ENCODE measurements around the gene TIMM10. TPM values are rescaled to one million over a fixed set of nuclear protein-coding genes. Genes with fewer than 3 reads are reported as not detected.

The TIMM10 gene
- total RNA-seq, 1 donor: 25.7 TPM

DNA sequence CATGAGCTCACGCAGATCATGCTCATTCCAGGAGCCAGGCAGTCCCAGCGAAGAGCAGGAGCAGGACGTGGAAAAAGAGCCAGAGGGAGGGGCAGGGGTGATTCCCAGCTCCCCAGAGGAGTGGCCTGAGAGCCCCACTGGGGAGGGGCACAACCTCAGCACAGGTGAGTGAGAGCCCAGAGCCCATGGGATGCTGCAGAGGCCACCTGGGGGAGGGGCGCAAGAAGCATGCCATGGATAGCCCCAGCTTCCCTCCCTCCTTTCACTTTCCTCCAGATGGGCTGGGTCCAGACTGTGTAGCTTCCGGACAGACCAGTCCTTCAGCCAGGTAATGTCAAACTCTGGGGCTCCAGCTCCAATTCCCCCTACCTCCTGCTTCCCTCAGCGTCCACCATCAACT lies 13.0 kb upstream of the TIMM10 start:
- no peaks in the 10 kb centered on the region for H3K36me3 ChIP-seq (ENCODE audit: insufficient read depth, low read length)
- TF ChIP-seq, protein P1, sequence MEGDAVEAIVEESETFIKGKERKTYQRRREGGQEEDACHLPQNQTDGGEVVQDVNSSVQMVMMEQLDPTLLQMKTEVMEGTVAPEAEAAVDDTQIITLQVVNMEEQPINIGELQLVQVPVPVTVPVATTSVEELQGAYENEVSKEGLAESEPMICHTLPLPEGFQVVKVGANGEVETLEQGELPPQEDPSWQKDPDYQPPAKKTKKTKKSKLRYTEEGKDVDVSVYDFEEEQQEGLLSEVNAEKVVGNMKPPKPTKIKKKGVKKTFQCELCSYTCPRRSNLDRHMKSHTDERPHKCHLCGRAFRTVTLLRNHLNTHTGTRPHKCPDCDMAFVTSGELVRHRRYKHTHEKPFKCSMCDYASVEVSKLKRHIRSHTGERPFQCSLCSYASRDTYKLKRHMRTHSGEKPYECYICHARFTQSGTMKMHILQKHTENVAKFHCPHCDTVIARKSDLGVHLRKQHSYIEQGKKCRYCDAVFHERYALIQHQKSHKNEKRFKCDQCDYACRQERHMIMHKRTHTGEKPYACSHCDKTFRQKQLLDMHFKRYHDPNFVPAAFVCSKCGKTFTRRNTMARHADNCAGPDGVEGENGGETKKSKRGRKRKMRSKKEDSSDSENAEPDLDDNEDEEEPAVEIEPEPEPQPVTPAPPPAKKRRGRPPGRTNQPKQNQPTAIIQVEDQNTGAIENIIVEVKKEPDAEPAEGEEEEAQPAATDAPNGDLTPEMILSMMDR (IDR thresholded peaks at IDR 0.05; ENCODE audit: extremely low read depth, low read depth, low read length): no peak
- no peak overlapping the region for H2AFZ ChIP-seq (ENCODE audit: low read length)
- no peak overlapping the region for H3K27ac ChIP-seq (ENCODE audit: low read depth, low read length)
- H3K9me3 ChIP-seq (ENCODE audit: low read depth, low read length): no peaks in the 10 kb centered on the region
- no peak overlapping the region for H3K4me3 ChIP-seq (ENCODE audit: insufficient read depth, low read length)
- no peaks in the 10 kb centered on the region for H4K20me1 ChIP-seq (ENCODE audit: insufficient read depth, low read length)
- no peaks in the 10 kb centered on the region for H3K79me2 ChIP-seq (ENCODE audit: insufficient read depth, low read length)
- H3K4me2 ChIP-seq (ENCODE audit: insufficient read depth, low read length): no peak overlapping the region
- peaks cover 5% of the 10 kb centered on the region for H3K27me3 ChIP-seq (ENCODE audit: insufficient read depth, low read length)
- DNase-seq (ENCODE audit: insufficient read length, low spot score, missing footprints): no peak
- H3K4me1 ChIP-seq (ENCODE audit: insufficient read depth, low read length): peaks cover 4% of the 10 kb centered on the region

DNA sequence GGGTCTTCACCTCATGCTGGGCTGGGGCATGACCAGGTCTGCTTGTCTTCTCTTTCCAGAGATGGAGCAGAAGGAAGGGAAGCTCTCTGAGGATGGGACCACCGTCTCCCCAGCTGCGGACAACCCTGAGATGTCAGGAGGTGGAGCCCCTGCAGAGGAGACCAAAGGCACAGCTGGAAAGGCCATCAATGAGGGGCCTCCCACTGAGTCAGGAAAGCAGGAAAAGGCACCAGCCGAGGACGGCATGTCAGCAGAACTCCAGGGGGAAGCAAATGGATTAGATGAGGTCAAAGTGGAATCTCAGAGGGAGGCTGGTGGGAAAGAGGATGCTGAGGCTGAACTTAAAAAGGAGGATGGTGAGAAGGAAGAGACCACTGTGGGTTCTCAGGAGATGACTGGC lies 12.0 kb upstream of the TIMM10 start:
- DNase-seq (ENCODE audit: insufficient read length, low spot score, missing footprints): no peak
- no peak overlapping the region for H2AFZ ChIP-seq (ENCODE audit: low read length)

GRCh38 chr11:57541169-57541568 lies 10.6 kb upstream of the TIMM10 start:
- Histone ChIP-seq H3K27ac (ENCODE audit: low read depth, low read length) (no peak overlapping the region), H3K27me3 (ENCODE audit: insufficient read depth, low read length) (peaks cover 5% of the 10 kb centered on the region), H3K79me2 (ENCODE audit: insufficient read depth, low read length) (no peaks in the 10 kb centered on the region), H2AFZ (ENCODE audit: low read length) (no peak overlapping the region), H4K20me1 (ENCODE audit: insufficient read depth, low read length) (no peaks in the 10 kb centered on the region), H3K4me2 (ENCODE audit: insufficient read depth, low read length) (no peak overlapping the region), H3K4me1 (ENCODE audit: insufficient read depth, low read length) (no peaks in the 10 kb centered on the region), H3K36me3 (ENCODE audit: insufficient read depth, low read length) (no peaks in the 10 kb centered on the region), H3K4me3 (ENCODE audit: insufficient read depth, low read length) (no peak overlapping the region), H3K9me3 (ENCODE audit: low read depth, low read length) (no peaks in the 10 kb centered on the region)
- TF ChIP-seq, protein P1 (IDR thresholded peaks at IDR 0.05; ENCODE audit: extremely low read depth, low read depth, low read length): no peak
- DNase-seq (ENCODE audit: insufficient read length, low spot score, missing footprints): no peak

More for the DNA sequence above, 12.0 kb upstream of the TIMM10 start:
- Histone ChIP-seq H3K27me3 (ENCODE audit: insufficient read depth, low read length) (peaks cover 5% of the 10 kb centered on the region), H3K36me3 (ENCODE audit: insufficient read depth, low read length) (no peaks in the 10 kb centered on the region), H3K4me3 (ENCODE audit: insufficient read depth, low read length) (no peak overlapping the region), H4K20me1 (ENCODE audit: insufficient read depth, low read length) (no peaks in the 10 kb centered on the region), H3K4me2 (ENCODE audit: insufficient read depth, low read length) (no peak overlapping the region), H3K9me3 (ENCODE audit: low read depth, low read length) (no peaks in the 10 kb centered on the region), H3K27ac (ENCODE audit: low read depth, low read length) (no peak overlapping the region), H3K79me2 (ENCODE audit: insufficient read depth, low read length) (no peaks in the 10 kb centered on the region), H3K4me1 (ENCODE audit: insufficient read depth, low read length) (peaks cover 4% of the 10 kb centered on the region)
- TF ChIP-seq, protein P1 (IDR thresholded peaks at IDR 0.05; ENCODE audit: extremely low read depth, low read depth, low read length): no peak

DNA sequence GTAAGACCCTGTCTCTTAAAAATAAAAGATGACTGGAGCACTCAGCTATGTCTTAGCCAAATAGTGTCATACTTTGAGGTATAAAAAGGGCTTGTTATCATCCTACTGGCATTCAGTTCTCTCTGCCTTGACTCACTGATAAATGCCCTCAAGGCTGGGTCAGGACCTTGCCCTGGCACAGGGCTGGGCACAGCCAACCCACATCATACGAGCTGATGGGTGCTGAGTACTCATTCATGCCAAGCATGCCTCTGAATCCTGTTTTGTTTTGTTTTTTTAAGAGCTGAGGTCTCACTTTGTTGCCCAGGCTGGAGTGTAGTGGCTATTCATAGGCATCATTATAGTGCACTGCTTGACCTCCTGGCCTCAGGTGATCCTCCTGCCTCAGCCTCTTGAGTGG lies 8.8 kb upstream of the TIMM10 start:
- Histone ChIP-seq H3K79me2 (ENCODE audit: insufficient read depth, low read length) (no peaks in the 10 kb centered on the region), H3K4me3 (ENCODE audit: insufficient read depth, low read length) (no peak overlapping the region), H3K27me3 (ENCODE audit: insufficient read depth, low read length) (peaks cover 9% of the 10 kb centered on the region), H3K36me3 (ENCODE audit: insufficient read depth, low read length) (no peaks in the 10 kb centered on the region), H4K20me1 (ENCODE audit: insufficient read depth, low read length) (no peaks in the 10 kb centered on the region), H3K27ac (ENCODE audit: low read depth, low read length) (no peak overlapping the region), H3K9me3 (ENCODE audit: low read depth, low read length) (no peaks in the 10 kb centered on the region), H2AFZ (ENCODE audit: low read length) (no peak overlapping the region), H3K4me1 (ENCODE audit: insufficient read depth, low read length) (no peaks in the 10 kb centered on the region), H3K4me2 (ENCODE audit: insufficient read depth, low read length) (no peak overlapping the region)
- TF ChIP-seq, protein P1 (IDR thresholded peaks at IDR 0.05; ENCODE audit: extremely low read depth, low read depth, low read length): no peak
- DNase-seq (ENCODE audit: insufficient read length, low spot score, missing footprints): no peak

All from osteoblast (primary cell).